Erythroblast (primary cell): ENCODE results near the gene RICTOR.

ENCODE experiments used
- GATA1 ChIP-seq: IDR thresholded peaks from 2 replicates; pipeline ENCODE4 v1.6.1; 2011; ENCODE audit warnings: low read depth, mild to moderate bottlenecking, control low read depth, low read length, moderate library complexity
- POLR2A ChIP-seq: IDR thresholded peaks from 2 replicates; pipeline ENCODE4 v1.6.1; 2011; ENCODE audit warnings: mild to moderate bottlenecking, low read length

DNA sequence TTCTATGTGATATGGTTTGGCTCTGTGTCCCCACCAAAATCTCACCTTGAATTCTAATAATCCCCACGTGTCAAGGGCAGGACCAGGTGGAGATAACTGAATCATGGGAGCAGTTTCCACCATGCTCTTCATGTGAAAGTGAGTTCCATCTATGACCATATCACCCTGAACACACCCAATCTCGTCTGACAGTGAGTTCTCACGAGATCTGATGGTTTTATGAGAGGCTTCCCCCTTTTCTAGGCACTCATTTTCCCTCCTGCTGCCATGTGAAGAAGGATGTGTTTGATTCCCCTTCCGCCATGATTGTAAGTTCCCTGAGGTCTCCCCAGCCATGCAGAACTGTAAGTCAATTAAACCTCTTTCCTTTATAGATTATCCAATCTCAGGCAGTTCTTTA, 64.2 kb downstream of the RICTOR start:
- TF ChIP-seq POLR2A = no peak
- TF ChIP-seq GATA1 = no peak
